G401 (cell line): ENCODE results near the gene STMN3. TPM values are rescaled to one million over a fixed set of nuclear protein-coding genes. Genes with fewer than 3 reads are reported as not detected.
"Not testable (repeated sequence)": the region's sequence is repeated elsewhere in the genome, so short reads cannot be mapped to it uniquely, and the experiment has no call there.

Source experiments
- DNase-seq: peaks from one replicate; pipeline ENCODE4 v3.0.0-alpha.2; 2015; ENCODE audit warnings: low spot score
- in situ Hi-C: cut with HindIII; loops from 2 replicates; pipeline ENCODE4 v1.10.0; 2016; ENCODE audit warnings: low sequenced_read_pairs, mixed read lengths
- total RNA-seq: library from RNA; depleted of rRNA; stranded (reverse); fragments of >200 nt; shearing (Covaris generic); gene quantifications from 2 replicates; pipeline ENCODE4 v1.2.3, GENCODE V29; 2014

Gene STMN3
- total RNA-seq, 1 experiment from 2014 or later, result 179 TPM

GRCh38 chr20:63661108-63661507 is 7.9 kb upstream of the STMN3 start:
- no peak for DNase-seq
- in situ Hi-C loops, result no loop called here

DNA sequence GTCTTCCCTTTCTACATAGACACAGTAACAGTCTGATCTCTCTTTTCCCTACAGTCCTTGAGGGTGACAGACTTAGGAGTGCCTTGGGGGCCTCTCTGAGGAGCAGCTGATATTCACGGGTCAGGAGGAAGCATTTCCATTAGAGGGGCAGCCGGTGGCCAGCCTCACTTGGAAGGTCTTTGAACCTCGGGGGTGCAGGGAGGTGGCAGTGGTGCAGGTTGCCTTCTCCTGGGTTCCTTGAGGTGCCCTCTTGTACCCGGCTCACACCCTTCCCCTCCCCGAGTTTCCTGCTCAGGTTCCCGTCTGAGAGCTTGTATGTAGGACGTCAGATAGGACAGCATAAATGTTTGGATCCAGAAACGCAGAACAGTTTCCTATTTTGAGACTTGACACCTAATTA is 7.4 kb upstream of the STMN3 start:
- no peak for DNase-seq
- in situ Hi-C loops, result no loop called here

GRCh38 chr20:63660174-63660573 is 7.0 kb upstream of the STMN3 start:
- in situ Hi-C loops, result not testable (repeated sequence)

DNA sequence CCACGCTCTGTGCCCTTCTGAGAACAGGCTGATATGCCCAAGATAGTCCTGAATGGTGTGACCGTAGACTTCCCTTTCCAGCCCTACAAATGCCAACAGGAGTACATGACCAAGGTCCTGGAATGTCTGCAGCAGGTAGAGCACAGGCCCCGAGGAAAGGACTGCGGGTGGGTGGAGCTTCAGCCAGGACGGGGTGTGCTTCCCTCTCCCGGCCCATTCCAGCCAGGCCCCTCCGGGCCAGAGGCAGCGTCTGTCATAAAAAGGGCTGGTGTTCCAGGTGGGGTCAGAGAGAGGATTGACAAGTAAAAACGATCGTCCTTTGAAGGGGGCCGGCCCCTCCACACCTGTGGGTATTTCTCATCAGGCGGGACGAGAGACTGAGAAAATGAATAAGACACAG is 6.1 kb upstream of the STMN3 start:
- no peak for DNase-seq

More at GRCh38 chr20:63660174-63660573, 7.0 kb upstream of the STMN3 start:
- not testable (repeated sequence) for DNase-seq

DNA sequence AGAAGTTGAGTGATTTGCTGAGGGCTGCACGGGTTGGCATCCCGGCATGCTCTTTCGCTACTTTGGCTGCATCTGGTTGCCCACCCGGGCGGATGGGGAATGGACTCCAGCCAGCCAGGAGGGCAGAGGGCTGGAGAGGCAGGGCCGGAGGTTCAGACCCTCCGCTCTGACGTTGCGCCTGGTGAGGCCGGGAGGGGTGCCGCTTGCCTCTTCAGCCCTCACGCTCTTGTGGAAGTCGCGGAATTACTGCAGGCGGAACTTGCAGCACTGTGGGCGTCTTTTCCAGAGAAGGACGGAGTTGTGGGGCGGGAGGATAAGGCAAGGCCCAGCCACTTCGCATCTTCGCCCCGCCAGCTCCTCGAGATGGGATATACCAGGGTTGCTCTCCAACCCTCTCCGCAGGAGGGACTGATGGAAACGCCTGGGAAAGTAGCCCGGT is 5.5 kb upstream of the STMN3 start:
- no peak for DNase-seq
- in situ Hi-C loops, result no loop called here

More for the DNA sequence above, 6.1 kb upstream of the STMN3 start:
- in situ Hi-C loops, result no loop called here

GRCh38 chr20:63657937-63658748 is 4.9 kb upstream of the STMN3 start, which contains the start of gene RTEL1:
TSS of gene RTEL1 (plus strand) at chr20:63658312. CDS start at chr20:63659403, 1,091 bp downstream.
- DNase-seq, result peak; percentile 91
- in situ Hi-C loops, result no loop called here

GRCh38 chr20:63657260-63657936 is 4.2 kb upstream of the STMN3 start:
- in situ Hi-C loops, result no loop called here
- DNase-seq, result no peak

- no peak for DNase-seq
- in situ Hi-C loops, result no loop called here
These were observed 3.2 kb upstream of the STMN3 start for GRCh38 chr20:63656451-63656850.

DNA sequence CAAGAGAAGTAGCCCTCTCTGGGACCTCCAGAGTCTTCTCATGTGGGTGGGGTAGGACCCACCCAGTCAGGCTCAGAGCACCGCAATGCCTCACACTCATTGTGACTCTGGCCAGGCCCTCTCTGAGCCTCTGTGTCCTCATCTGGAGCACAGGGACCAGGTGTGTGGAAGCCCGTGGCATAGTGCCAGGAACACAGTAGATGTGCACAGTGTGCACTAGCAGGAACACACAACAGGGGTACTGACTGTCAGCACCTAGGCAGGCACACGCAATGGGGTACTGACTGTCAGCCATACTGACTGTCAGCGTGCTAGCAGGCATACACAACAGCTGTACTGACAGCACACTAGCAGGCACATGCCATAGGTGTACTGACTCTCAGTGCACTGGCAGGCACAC is 2.0 kb upstream of the STMN3 start:
- in situ Hi-C loops, result no loop called here
- DNase-seq, result no peak

DNA sequence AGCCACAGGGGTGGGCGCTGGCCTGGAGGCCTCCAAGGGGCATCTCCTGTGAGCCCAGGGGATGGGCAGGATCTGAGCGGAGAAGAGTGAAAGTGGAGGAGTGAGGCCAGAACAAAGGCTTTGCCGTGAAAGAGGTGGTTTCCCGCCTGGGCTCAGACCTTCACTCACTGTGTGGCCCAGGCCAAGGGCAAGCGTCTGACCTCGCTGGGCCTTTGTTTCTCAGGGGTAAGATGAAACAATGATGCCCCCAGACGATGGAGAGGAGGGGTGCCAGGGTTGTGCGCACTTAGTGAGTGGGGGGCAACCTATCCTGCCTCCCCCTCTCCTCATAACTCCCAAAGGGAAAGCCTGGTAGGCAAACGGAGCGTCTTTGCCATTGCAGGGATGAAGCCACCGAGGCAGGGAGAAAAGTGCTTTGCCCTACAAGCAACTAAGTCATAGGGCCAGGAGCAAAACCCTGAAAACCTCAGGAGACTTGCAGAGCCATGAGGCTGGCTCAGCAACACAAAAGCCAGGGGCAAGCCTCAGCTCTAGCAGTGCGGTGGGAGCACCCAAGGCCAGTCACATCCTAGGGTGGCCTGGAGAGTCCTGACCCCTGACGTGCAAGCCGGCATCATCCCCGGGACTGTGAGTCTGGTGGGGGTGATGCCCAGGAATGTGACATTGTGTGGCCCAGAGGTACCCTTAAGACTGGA is 897 bp upstream of the STMN3 start:
- in situ Hi-C loops, result no loop called here

GRCh38 chr20:63652192-63652980 is 838 bp downstream of the STMN3 start:
- in situ Hi-C loops, result no loop called here
- DNase-seq, result no peak

More for the DNA sequence above, 897 bp upstream of the STMN3 start:
- DNase-seq, result no peak

GRCh38 chr20:63651942-63652191 is 1.4 kb downstream of the STMN3 start:
- DNase-seq, result peak; percentile 39
- in situ Hi-C loops, result no loop called here

- in situ Hi-C loops, DNase-seq: not testable (repeated sequence)
These were observed 2.7 kb downstream of the STMN3 start for GRCh38 chr20:63650486-63650885.

DNA sequence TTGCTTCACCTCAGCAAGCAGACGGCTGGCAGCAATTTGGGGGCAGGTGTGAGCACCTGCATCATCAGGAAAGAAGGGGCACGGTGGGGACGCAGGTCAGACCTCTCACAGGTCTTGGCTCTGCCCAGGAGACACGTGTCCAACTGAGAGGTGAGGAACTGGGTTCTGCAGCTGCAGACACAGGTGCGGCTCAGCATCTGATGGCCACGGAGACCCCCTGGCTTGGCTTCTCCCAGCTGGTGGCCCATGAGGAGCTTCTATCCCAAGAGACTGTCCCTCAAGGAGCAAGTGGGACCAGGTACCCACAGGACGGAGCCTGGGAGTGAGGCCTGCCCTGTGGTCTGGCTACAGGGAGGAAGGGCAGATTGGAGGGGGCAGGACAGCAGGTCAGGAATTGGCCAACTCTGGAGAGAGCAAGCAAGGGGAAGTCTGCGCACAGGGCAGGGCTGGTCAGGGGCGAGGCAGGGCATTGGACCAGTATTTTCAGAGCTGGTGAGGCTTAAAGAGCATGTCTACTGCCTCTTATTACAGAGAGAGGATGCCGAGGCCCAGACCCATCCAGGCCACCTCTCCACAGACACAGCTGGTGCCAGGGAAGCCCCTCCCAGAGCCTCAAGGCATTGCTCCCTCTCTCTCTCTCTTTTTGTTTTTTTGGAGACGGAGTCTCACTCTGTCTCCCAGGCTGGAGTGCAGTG is 4.2 kb downstream of the STMN3 start:
- in situ Hi-C loops, result no loop called here
- DNase-seq, result no peak

DNA sequence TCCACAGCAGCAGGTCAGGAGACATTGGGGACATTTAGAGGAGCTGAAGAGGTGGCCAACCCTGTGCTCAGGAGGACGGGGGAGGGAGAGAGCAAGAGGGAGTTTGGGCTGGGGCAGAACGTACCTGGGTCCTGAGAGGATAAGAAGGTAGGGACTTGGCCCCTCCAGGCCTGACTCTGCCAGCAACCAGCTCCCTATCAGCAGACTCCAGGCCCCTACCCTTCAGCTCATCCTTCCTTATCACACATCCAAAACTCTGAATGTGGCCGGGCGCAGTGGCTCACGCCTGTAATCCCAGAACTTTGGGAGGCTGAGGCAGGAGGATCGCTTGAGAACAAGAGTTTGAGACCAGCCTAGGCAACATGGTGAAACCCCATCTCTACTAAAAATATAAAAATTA is 5.0 kb downstream of the STMN3 start:
- in situ Hi-C loops, result no loop called here

DNA sequence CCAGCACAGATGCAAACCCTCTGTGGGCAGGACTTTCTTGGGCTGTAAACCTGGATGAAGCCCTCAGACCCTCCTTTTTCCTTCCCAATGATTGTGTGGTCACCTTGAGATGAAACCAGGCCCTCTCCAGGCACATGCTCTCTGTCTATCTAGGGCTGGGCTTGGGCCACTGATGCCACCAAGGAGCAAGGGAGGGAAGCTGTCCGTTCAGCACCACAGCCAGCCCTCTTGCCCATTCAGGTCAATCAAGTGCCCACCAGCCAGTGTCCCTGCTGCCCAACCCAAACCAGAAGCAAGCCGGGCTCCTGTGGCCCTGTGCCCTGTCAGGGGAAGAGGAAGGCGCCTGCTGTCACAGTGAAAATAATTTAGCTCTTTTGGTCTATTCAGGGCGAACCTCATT is 8.0 kb downstream of the STMN3 start:
- in situ Hi-C loops, result no loop called here
- no peak for DNase-seq

More for the DNA sequence above, 5.0 kb downstream of the STMN3 start:
- DNase-seq, result no peak

GRCh38 chr20:63643946-63644345 is 9.3 kb downstream of the STMN3 start:
- no peak for DNase-seq
- in situ Hi-C loops, result no loop called here

- in situ Hi-C loops, result no loop called here
- no peak for DNase-seq
These were observed 9.7 kb downstream of the STMN3 start for GRCh38 chr20:63643499-63643898.
